Measurements from ENCODE around the gene TSSK6. TPM values are rescaled to one million over a fixed set of nuclear protein-coding genes. Genes with fewer than 3 reads are reported as not detected.

Gene TSSK6
- total and polyA plus RNA-seq, 2 of the 4 experiments (the other 2 are of a cell fraction): 1.3 to 2.2 TPM

DNA sequence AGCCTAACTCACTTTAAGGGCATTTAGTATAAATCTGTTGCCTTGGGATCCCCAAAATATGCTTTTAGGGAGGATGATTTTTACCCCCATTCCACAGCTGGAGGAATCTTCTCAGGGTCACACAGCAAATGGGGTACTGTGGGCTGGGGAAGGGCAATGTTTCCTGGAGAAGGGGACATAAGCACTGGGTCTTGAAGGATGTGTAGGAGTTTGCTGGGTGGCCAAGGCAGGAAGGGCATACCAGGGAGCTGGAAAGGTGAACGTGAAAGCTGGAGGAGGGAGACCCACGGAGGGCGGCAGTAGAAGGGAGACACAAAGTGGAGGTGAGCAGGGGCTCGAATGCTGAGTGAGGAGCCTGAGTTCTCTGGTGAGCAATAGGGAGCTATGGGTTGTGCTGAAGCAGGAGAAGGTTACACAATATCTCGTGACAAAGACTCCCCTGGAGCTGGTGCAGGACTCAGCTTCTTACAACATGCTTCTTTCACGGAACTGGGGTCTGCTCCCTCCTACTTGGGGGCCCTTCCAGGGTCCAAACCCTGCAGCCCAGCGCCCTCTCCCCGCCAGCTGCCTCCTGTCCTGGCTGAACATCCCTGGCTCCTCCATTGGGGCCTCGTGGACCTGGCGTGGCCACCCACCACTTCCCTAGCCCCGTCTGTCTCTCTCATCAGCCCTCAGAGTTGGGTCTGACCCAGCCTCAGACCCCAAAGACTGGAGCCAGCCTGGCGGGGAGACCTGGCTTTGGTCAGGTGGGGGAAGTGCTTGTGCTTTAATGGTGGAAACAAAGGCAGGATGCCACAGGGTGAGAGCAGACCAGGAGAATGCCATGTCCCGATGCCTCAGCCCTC is 33.8 kb upstream of the TSSK6 start:
- intact Hi-C loops (cut with micrococcal nuclease) (no loop called here), in situ Hi-C loops (cut with MboI; ENCODE audit: low sequenced_read_pairs) (loop anchor here (25.0 kb wide), 1 partner anchor 413 kb away; no protein-coding TSS in a partner anchor), dilution Hi-C loops (cut with HindIII; ENCODE audit: low sequenced_read_pairs, unreplicated experiment) (no loop called here)
- no peaks in the 10 kb centered on the region for H3K4me1 ChIP-seq (ENCODE audit: control insufficient read depth, insufficient read depth, low read length)
- no TSS peak for BruUV-seq (replicated peaks)
- peak; percentile 19 for DNase-seq
- H3K27ac ChIP-seq (ENCODE audit: insufficient read depth, low read length): no peak overlapping the region
- WGBS, 2 experiments (ENCODE audit: extremely low coverage in 2 of 2, insufficient read length in 1 of 2): 60% methylated on average over 1 of the region's 13 CpGs; no CpG with 5 or more reads in 1 of the 2 experiments
- H3K4me2 ChIP-seq (ENCODE audit: low read depth, low read length): no peak overlapping the region
- no peak for ATAC-seq (ENCODE audit: low read depth)
- no peak overlapping the region for H3K23ac ChIP-seq (ENCODE audit: low read depth, low read length)
- H3K9me1 ChIP-seq (ENCODE audit: insufficient read depth, low read length): no peaks in the 10 kb centered on the region
- peaks cover 12% of the 10 kb centered on the region; the same call in 1 of the 2 replicates for H3K27me3 ChIP-seq (ENCODE audit: control insufficient read depth, insufficient read depth, low read length)
- no peak overlapping the region for H3K9ac ChIP-seq (ENCODE audit: low read depth, low read length)
- no peak overlapping the region for H3K18ac ChIP-seq (ENCODE audit: low read depth, low read length)
- no peak overlapping the region for H4K91ac ChIP-seq (ENCODE audit: insufficient read depth, low read depth, low read length)
- H3K79me1 ChIP-seq (ENCODE audit: low read depth in 1 of 2, low read length in 2 of 2): no peaks in the 10 kb centered on the region
- H2BK15ac ChIP-seq (ENCODE audit: low read depth, low read length): no peak overlapping the region
- ChIA-PET CTCF (no interaction called here), POLR2A (ENCODE audit: unreplicated experiment) (no interaction called here)
- no peak overlapping the region for H2AK9ac ChIP-seq (replicated peaks; ENCODE audit: low read depth, low read length, poor library complexity)
- no peak overlapping the region for H2BK20ac ChIP-seq (ENCODE audit: low read depth, low read length)
- H3K9me3 ChIP-seq (ENCODE audit: control insufficient read depth, insufficient read depth, low read length): no peaks in the 10 kb centered on the region
- no peaks in the 10 kb centered on the region; the same call in 1 of the 2 replicates for H4K20me1 ChIP-seq (ENCODE audit: insufficient read depth, low read length)
- TF ChIP-seq BHLHE40 (IDR thresholded peaks at IDR 0.05; ENCODE audit: low read depth, low read length) (peak; percentile 39; the same call in 1 of the 2 replicates), CEBPB (IDR thresholded peaks at IDR 0.05; ENCODE audit: low read depth, low read length) (peak; percentile 74), MAFK (IDR thresholded peaks at IDR 0.05; ENCODE audit: low read depth, low read length) (no peak), SMC3 (IDR thresholded peaks at IDR 0.05; ENCODE audit: low read depth, low read length) (no peak), MAZ (IDR thresholded peaks at IDR 0.05; ENCODE audit: borderline replicate concordance, low read depth, low read length) (no peak), RFX5 (IDR thresholded peaks at IDR 0.05; ENCODE audit: low read depth, low read length) (no peak)
- TF ChIP-seq, protein P1, sequence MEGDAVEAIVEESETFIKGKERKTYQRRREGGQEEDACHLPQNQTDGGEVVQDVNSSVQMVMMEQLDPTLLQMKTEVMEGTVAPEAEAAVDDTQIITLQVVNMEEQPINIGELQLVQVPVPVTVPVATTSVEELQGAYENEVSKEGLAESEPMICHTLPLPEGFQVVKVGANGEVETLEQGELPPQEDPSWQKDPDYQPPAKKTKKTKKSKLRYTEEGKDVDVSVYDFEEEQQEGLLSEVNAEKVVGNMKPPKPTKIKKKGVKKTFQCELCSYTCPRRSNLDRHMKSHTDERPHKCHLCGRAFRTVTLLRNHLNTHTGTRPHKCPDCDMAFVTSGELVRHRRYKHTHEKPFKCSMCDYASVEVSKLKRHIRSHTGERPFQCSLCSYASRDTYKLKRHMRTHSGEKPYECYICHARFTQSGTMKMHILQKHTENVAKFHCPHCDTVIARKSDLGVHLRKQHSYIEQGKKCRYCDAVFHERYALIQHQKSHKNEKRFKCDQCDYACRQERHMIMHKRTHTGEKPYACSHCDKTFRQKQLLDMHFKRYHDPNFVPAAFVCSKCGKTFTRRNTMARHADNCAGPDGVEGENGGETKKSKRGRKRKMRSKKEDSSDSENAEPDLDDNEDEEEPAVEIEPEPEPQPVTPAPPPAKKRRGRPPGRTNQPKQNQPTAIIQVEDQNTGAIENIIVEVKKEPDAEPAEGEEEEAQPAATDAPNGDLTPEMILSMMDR (conservative IDR thresholded peaks at IDR 0.05; ENCODE audit: low read depth, low read length): no peak
- no peak overlapping the region for H3K4me3 ChIP-seq (ENCODE audit: insufficient read depth, low read depth, low read length)
- H3K4ac ChIP-seq (ENCODE audit: low read depth, low read length): no peak overlapping the region
- no peak overlapping the region for H3K56ac ChIP-seq (ENCODE audit: extremely low read depth, insufficient read depth, low read length)
- no peaks in the 10 kb centered on the region for H3K36me3 ChIP-seq (ENCODE audit: control insufficient read depth, insufficient read depth, low read length)
- H2BK5ac ChIP-seq (ENCODE audit: low read depth, low read length, poor library complexity, severe bottlenecking): no peak overlapping the region
- no peak overlapping the region for H2BK120ac ChIP-seq (ENCODE audit: low read depth, low read length)
- H3K14ac ChIP-seq (replicated peaks; ENCODE audit: low read depth, low read length): no peak overlapping the region
- H4K5ac ChIP-seq (ENCODE audit: low read depth, low read length): no peak overlapping the region
- H2AK5ac ChIP-seq (ENCODE audit: low read depth, low read length): no peak overlapping the region
- peak overlapping the region; percentile 72 for H2AFZ ChIP-seq (replicated peaks; ENCODE audit: low read length, poor library complexity)
- no peak overlapping the region for H4K8ac ChIP-seq (ENCODE audit: low read depth in 2 of 2, low read length in 2 of 2)

Data from IMR-90 (cell line).